Mammary epithelial cell (primary cell): ENCODE results near the gene TRIM38.

ENCODE experiments used
- EZH2 ChIP-seq: IDR thresholded peaks from 2 replicates; pipeline ENCODE4 v1.6.1; 2012; ENCODE audit warnings: low read length, inconsistent platforms, borderline replicate concordance
- TF ChIP-seq, protein P1 (sequence below), 2 donors: IDR thresholded peaks in 1 of 2; conservative IDR thresholded peaks in 1 of 2; 2 replicates each; pipeline ENCODE4 v1.5.1; 2011 to 2012; ENCODE audit warnings: inconsistent platforms in 2 of 2, low read length in 2 of 2, mild to moderate bottlenecking in 2 of 2, control low read depth in 1 of 2, low read depth in 1 of 2; ENCODE audit not compliant: insufficient read depth in 1 of 2; ENCODE audit errors: extremely low read depth in 1 of 2

DNA sequence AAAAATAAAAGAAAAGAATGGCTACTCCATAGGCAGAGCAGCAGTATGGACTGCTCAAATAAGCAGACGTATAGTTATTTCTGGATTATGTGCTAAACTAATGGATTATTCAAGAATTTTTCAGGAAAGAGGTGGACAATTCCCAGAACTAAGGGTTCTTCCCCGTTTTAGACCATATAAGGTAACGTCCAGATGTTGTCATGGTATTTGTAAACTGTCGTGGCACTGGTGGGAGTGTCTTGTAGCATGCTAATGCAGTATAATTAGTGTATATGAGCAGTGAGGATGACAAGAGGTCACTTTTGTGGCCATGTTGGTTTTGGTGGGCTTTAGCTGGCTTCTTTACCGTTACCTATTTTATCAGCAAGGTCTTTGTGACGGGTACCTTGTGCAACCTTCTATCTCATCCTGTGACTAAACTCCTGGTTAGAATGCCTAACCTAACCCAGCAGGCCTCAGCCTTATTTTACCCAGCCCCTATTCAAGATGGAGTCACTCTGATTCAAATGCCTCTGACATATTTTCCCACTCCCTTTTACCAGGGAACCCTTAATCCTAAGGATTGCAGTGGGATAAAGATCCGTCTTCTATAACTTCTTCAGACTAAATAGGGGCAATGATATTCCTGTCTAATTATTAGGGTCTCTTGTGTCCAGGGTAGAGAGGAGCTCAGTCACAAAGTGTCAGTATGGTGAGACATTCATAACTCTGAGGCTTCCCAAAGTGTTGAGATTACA lies 11.1 kb upstream of the TRIM38 start:
- TF ChIP-seq, protein P1, sequence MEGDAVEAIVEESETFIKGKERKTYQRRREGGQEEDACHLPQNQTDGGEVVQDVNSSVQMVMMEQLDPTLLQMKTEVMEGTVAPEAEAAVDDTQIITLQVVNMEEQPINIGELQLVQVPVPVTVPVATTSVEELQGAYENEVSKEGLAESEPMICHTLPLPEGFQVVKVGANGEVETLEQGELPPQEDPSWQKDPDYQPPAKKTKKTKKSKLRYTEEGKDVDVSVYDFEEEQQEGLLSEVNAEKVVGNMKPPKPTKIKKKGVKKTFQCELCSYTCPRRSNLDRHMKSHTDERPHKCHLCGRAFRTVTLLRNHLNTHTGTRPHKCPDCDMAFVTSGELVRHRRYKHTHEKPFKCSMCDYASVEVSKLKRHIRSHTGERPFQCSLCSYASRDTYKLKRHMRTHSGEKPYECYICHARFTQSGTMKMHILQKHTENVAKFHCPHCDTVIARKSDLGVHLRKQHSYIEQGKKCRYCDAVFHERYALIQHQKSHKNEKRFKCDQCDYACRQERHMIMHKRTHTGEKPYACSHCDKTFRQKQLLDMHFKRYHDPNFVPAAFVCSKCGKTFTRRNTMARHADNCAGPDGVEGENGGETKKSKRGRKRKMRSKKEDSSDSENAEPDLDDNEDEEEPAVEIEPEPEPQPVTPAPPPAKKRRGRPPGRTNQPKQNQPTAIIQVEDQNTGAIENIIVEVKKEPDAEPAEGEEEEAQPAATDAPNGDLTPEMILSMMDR (conservative IDR thresholded peaks at IDR 0.05 in 1 of 2, IDR thresholded peaks at IDR 0.05 in 1 of 2; ENCODE audit: extremely low read depth in 1 of 2, insufficient read depth in 1 of 2, low read depth in 1 of 2, low read length in 2 of 2): no peak
- TF ChIP-seq EZH2: no peak
